Fibroblast of the aortic adventitia (primary cell): ENCODE data around the gene DOCK1. TPM values are rescaled to one million over a fixed set of nuclear protein-coding genes. Genes with fewer than 3 reads are reported as not detected.
"Not testable (repeated sequence)": the region's sequence is repeated elsewhere in the genome, so short reads cannot be mapped to it uniquely, and the experiment has no call there.

Source experiments
- DNase-seq: peaks from one replicate; pipeline ENCODE4 v3.0.0-alpha.2; 2010; ENCODE audit warnings: low read depth
- H3K4me3 ChIP-seq: 2 replicates; pipeline ENCODE4 v1.5.1; 2011; ENCODE audit warnings: low read depth, mild to moderate bottlenecking, control low read depth, low read length, moderate library complexity
- CTCF ChIP-seq: IDR thresholded peaks from 2 replicates; pipeline ENCODE4 v1.5.1; 2011; ENCODE audit warnings: mild to moderate bottlenecking, low read length, control low read depth, inconsistent platforms; ENCODE audit not compliant: insufficient read depth
- total RNA-seq: library from RNA; depleted of rRNA; stranded (reverse); fragments of >200 nt; gene quantifications from 2 replicates; pipeline ENCODE4 v1.2.3, GENCODE V29; 2012; ENCODE audit warnings: low replicate concordance

DOCK1 gene
- total RNA-seq, 1 donor: 75.2 TPM

- TF ChIP-seq CTCF: no peak
- no peak for DNase-seq
- H3K4me3 ChIP-seq: no peak overlapping the region
Measured at GRCh38 chr10:126876456-126876855, 28.8 kb upstream of the DOCK1 start.

- no peak for TF ChIP-seq CTCF
- no peak overlapping the region for H3K4me3 ChIP-seq
- DNase-seq: no peak
Measured at GRCh38 chr10:126877390-126877789, 27.8 kb upstream of the DOCK1 start.

- H3K4me3 ChIP-seq: no peak overlapping the region
- no peak for DNase-seq
- TF ChIP-seq CTCF: no peak
Measured at GRCh38 chr10:126878594-126878993, 26.6 kb upstream of the DOCK1 start.

GRCh38 chr10:126880926-126881325, 24.3 kb upstream of the DOCK1 start:
- TF ChIP-seq CTCF: no peak
- DNase-seq: no peak
- no peak overlapping the region for H3K4me3 ChIP-seq

- not testable (repeated sequence) for H3K4me3 ChIP-seq, DNase-seq
Measured at GRCh38 chr10:126882055-126882454, 23.2 kb upstream of the DOCK1 start.

- not testable (repeated sequence) for H3K4me3 ChIP-seq, DNase-seq
Measured at GRCh38 chr10:126888436-126888835, 16.8 kb upstream of the DOCK1 start.

GRCh38 chr10:126889421-126889820, 15.8 kb upstream of the DOCK1 start:
- DNase-seq: no peak
- H3K4me3 ChIP-seq: no peak overlapping the region
- TF ChIP-seq CTCF: no peak

- not testable (repeated sequence) for DNase-seq, H3K4me3 ChIP-seq
Measured at GRCh38 chr10:126890797-126891196, 14.4 kb upstream of the DOCK1 start.
